CD14-positive monocyte (primary cell): ENCODE measurements around the gene SLC38A2. TPM values are rescaled to one million over a fixed set of nuclear protein-coding genes. Genes with fewer than 3 reads are reported as not detected.
A peak's percentile ranks its signal among the peaks of the same experiment; 100 is the strongest.

Experiments
- DNase-seq, 3 donors: peaks; one replicate each; pipeline ENCODE4 v3.0.0-alpha.2; 2011 to 2022
- H2AFZ ChIP-seq: 2 replicates; pipeline ENCODE4 v1.6.0; 2012; ENCODE audit warnings: mild to moderate bottlenecking, low read depth, low read length, inconsistent platforms; ENCODE audit not compliant: insufficient read depth, poor library complexity, severe bottlenecking
- H3K27ac ChIP-seq, 2 donors: 1 replicate in 1 of 2; 2 replicates in 1 of 2; pipeline ENCODE4 v1.5.1; 2012 to 2013; ENCODE audit warnings: low read length in 2 of 2, control low read depth in 1 of 2, inconsistent platforms in 1 of 2, low read depth in 1 of 2, mild to moderate bottlenecking in 1 of 2
- H3K27me3 ChIP-seq, 2 donors: one replicate each; pipeline versions ENCODE4 v1.6.0 to v1.6.1; 2011 to 2013; ENCODE audit warnings: low read length in 2 of 2; ENCODE audit not compliant: control insufficient read depth in 2 of 2, insufficient read depth in 2 of 2
- H3K36me3 ChIP-seq, 2 donors: replicated peaks in 1 of 2; 1 replicate in 1 of 2; 2 replicates in 1 of 2; pipeline versions ENCODE4 v1.5.1 to v1.6.1; 2012 to 2013; ENCODE audit warnings: low read length in 2 of 2, control low read depth in 1 of 2, inconsistent platforms in 1 of 2, mild to moderate bottlenecking in 1 of 2; ENCODE audit not compliant: insufficient read depth in 2 of 2, control insufficient read depth in 1 of 2
- H3K4me1 ChIP-seq, 2 donors: 1 replicate in 1 of 2; 2 replicates in 1 of 2; pipeline versions ENCODE4 v1.5.1 to v1.6.1; 2012 to 2013; ENCODE audit warnings: low read length in 2 of 2, control low read depth in 1 of 2, inconsistent platforms in 1 of 2, mild to moderate bottlenecking in 1 of 2, moderate library complexity in 1 of 2; ENCODE audit not compliant: insufficient read depth in 2 of 2, control insufficient read depth in 1 of 2
- H3K4me2 ChIP-seq: replicated peaks from 2 replicates; pipeline ENCODE3; 2012; ENCODE audit warnings: low read length, moderate library complexity, mild to moderate bottlenecking; ENCODE audit not compliant: poor library complexity, severe bottlenecking; ENCODE audit errors: extremely low read depth
- H3K4me3 ChIP-seq, 3 experiments: fragments of 200-600 bp in 1 of 3; sonication (generic) in 1 of 3; replicated peaks in 1 of 3; 1 replicate in 2 of 3; 2 replicates in 1 of 3; pipeline ENCODE4 v1.5.1; 2011 to 2013; ENCODE audit warnings: low read length in 3 of 3, mild to moderate bottlenecking in 3 of 3, control low read depth in 2 of 3, low read depth in 2 of 3, inconsistent platforms in 1 of 3, moderate library complexity in 1 of 3
- H3K79me2 ChIP-seq: 2 replicates; pipeline ENCODE4 v1.6.0; 2012; ENCODE audit warnings: mild to moderate bottlenecking, control low read depth, inconsistent platforms, low read length, moderate library complexity; ENCODE audit not compliant: insufficient read depth
- H3K9ac ChIP-seq: 2 replicates; pipeline ENCODE4 v1.6.0; 2017; ENCODE audit warnings: low read length, mild to moderate bottlenecking; ENCODE audit not compliant: insufficient read depth, poor library complexity, severe bottlenecking
- H3K9me3 ChIP-seq, 2 donors: replicated peaks in 1 of 2; 1 replicate in 1 of 2; 2 replicates in 1 of 2; pipeline versions ENCODE4 v1.5.1 to v1.6.1; 2012 to 2013; ENCODE audit warnings: low read length in 2 of 2, control low read depth in 1 of 2; ENCODE audit not compliant: control insufficient read depth in 1 of 2, insufficient read depth in 1 of 2
- H4K20me1 ChIP-seq: 2 replicates; pipeline ENCODE4 v1.6.0; 2012; ENCODE audit warnings: mild to moderate bottlenecking, low read length, control low read depth, moderate library complexity; ENCODE audit not compliant: insufficient read depth
- H3K27ac Mint-ChIP-seq, 7 donors: one replicate each; pipeline ENCODE4 v1.8.0; 2020; ENCODE audit warnings: mild to moderate bottlenecking in 7 of 7, mixed read lengths in 7 of 7, moderate library complexity in 6 of 7, inconsistent platforms in 2 of 7
- H3K27me3 Mint-ChIP-seq, 3 donors: one replicate each; pipeline ENCODE4 v1.8.0; 2021 to 2022; ENCODE audit warnings: low read depth in 3 of 3, mild to moderate bottlenecking in 3 of 3, mixed read lengths in 3 of 3, moderate library complexity in 3 of 3, inconsistent platforms in 1 of 3
- H3K36me3 Mint-ChIP-seq, 2 donors: one replicate each; pipeline ENCODE4 v1.8.0; 2020; ENCODE audit warnings: mixed read lengths in 2 of 2, inconsistent platforms in 1 of 2, mild to moderate bottlenecking in 1 of 2
- H3K4me1 Mint-ChIP-seq: one replicate; pipeline ENCODE4 v1.8.0; 2020; ENCODE audit warnings: mild to moderate bottlenecking, mixed read lengths
- H3K4me3 Mint-ChIP-seq, 2 donors: one replicate each; pipeline ENCODE4 v1.8.0; 2020; ENCODE audit warnings: mild to moderate bottlenecking in 2 of 2, mixed read lengths in 2 of 2, moderate library complexity in 1 of 2
- H3K9me3 Mint-ChIP-seq, 7 donors: one replicate each; pipeline ENCODE4 v1.8.0; 2020 to 2022; ENCODE audit warnings: mixed read lengths in 7 of 7, mild to moderate bottlenecking in 6 of 7, moderate library complexity in 6 of 7, inconsistent platforms in 2 of 7
- CTCF ChIP-seq: fragments of 200-600 bp; IDR thresholded peaks from one replicate; pipeline ENCODE4 v1.8.0; 2022; ENCODE audit warnings: antibody characterized with exemption, mild to moderate bottlenecking
- WGBS: methylation state at CpG from one replicate; pipeline ENCODE4 v1.1.5; 2013; ENCODE audit warnings: missing lambda C conversion rate; ENCODE audit not compliant: insufficient coverage; 5-methylcytosine and 5-hydroxymethylcytosine counted together
- intact Hi-C, 2 donors: fragments of 100-400 bp; cut with micrococcal nuclease; formaldehyde crosslinking; loops; one replicate each; pipeline versions ENCODE4 v1.15.0 to v1.15.1; 2023
- polyA plus RNA-seq, 3 donors: library from polyadenylated mRNA; depleted of rRNA in 1 of 3; unstranded in 2 of 3; stranded (reverse) in 1 of 3; fragments of 300-500 nt in 2 of 3; fragments of >200 nt in 1 of 3; fragmentation: Illumina TruSeq in 2 of 3; gene quantifications; 1 replicate in 2 of 3; 2 replicates in 1 of 3; pipeline ENCODE4 v1.2.3, GENCODE V29; 2012 to 2021

SLC38A2 gene
- polyA plus RNA-seq, 3 donors: 33.8 to 116 (median 48.7) TPM

- Histone ChIP-seq H3K79me2 (peaks cover 12% of the 10 kb centered on the region), H3K4me1 (peaks cover 16 to 19% of the 10 kb centered on the region in 2 donors), H3K4me2 (no peak overlapping the region), H3K36me3 (no peaks in the 10 kb centered on the region), H4K20me1 (no peaks in the 10 kb centered on the region), H2AFZ (no peak overlapping the region), H3K9ac (no peak overlapping the region), H3K27ac (no peak overlapping the region), H3K4me3 (no peak overlapping the region), H3K9me3 (no peaks in the 10 kb centered on the region), H3K27me3 (no peaks in the 10 kb centered on the region)
- Mint-ChIP-seq H3K36me3 (no peaks in the 10 kb centered on the region), H3K27me3 (peaks cover 0 to 3% (median 1%) of the 10 kb centered on the region in 3 donors), H3K4me3 (no peak overlapping the region), H3K4me1 (peaks cover 25% of the 10 kb centered on the region), H3K9me3 (peaks cover 0 to 3% (median 0%) of the 10 kb centered on the region in 7 donors), H3K27ac (peak overlapping the region in 1 of 7 donors; percentile 41)
- TF ChIP-seq CTCF: no peak
- intact Hi-C loops: loop anchor here (5.0 to 10.0 kb wide), 4 partner anchors 106 to 644 kb away; partner anchors contain the start of gene SCAF11 (in 1 of the 2)
- WGBS: 100% methylated on average over 1 of the region's 1 CpG
- DNase-seq: no peak
These were observed 6.0 kb upstream of the SLC38A2 start for GRCh38 chr12:46378530-46378929.

- H3K4me1 ChIP-seq: peaks cover 14 to 19% of the 10 kb centered on the region in 2 donors
- DNase-seq: no peak
- no peak overlapping the region for H3K4me3 Mint-ChIP-seq
- no peak overlapping the region for H3K9ac ChIP-seq
- intact Hi-C loops: loop anchor here (5.0 to 10.0 kb wide), 4 partner anchors 107 to 643 kb away; partner anchors contain the start of gene SCAF11 (in 1 of the 2)
- H3K36me3 Mint-ChIP-seq: no peaks in the 10 kb centered on the region
- no peaks in the 10 kb centered on the region for H3K9me3 ChIP-seq
- H3K4me1 Mint-ChIP-seq: peaks cover 25% of the 10 kb centered on the region
- H3K79me2 ChIP-seq: peaks cover 16% of the 10 kb centered on the region
- no peak overlapping the region for H3K27ac Mint-ChIP-seq
- H3K4me3 ChIP-seq: no peak overlapping the region
- TF ChIP-seq CTCF: no peak
- H3K27ac ChIP-seq: no peak overlapping the region
- WGBS: no CpG with 5 or more reads among the region's 3 CpGs
- H3K27me3 Mint-ChIP-seq: peaks cover 0 to 3% (median 1%) of the 10 kb centered on the region in 3 donors
- H3K4me2 ChIP-seq: no peak overlapping the region
- H3K9me3 Mint-ChIP-seq: peaks cover 0 to 3% (median 0%) of the 10 kb centered on the region in 7 donors
- no peaks in the 10 kb centered on the region for H3K27me3 ChIP-seq
- no peaks in the 10 kb centered on the region for H3K36me3 ChIP-seq
- no peak overlapping the region for H2AFZ ChIP-seq
- no peaks in the 10 kb centered on the region for H4K20me1 ChIP-seq
These were observed 5.1 kb upstream of the SLC38A2 start for GRCh38 chr12:46377678-46378077.
